ENCODE measurements around the gene PIERCE2.
"Not testable (repeated sequence)": the region's sequence is repeated elsewhere in the genome, so short reads cannot be mapped to it uniquely, and the experiment has no call there.

PIERCE2 gene, protein sequence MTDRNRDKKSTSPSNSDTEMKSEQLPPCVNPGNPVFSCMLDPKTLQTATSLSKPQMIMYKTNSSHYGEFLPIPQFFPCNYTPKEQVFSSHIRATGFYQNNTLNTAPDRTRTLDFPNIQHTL

DNA sequence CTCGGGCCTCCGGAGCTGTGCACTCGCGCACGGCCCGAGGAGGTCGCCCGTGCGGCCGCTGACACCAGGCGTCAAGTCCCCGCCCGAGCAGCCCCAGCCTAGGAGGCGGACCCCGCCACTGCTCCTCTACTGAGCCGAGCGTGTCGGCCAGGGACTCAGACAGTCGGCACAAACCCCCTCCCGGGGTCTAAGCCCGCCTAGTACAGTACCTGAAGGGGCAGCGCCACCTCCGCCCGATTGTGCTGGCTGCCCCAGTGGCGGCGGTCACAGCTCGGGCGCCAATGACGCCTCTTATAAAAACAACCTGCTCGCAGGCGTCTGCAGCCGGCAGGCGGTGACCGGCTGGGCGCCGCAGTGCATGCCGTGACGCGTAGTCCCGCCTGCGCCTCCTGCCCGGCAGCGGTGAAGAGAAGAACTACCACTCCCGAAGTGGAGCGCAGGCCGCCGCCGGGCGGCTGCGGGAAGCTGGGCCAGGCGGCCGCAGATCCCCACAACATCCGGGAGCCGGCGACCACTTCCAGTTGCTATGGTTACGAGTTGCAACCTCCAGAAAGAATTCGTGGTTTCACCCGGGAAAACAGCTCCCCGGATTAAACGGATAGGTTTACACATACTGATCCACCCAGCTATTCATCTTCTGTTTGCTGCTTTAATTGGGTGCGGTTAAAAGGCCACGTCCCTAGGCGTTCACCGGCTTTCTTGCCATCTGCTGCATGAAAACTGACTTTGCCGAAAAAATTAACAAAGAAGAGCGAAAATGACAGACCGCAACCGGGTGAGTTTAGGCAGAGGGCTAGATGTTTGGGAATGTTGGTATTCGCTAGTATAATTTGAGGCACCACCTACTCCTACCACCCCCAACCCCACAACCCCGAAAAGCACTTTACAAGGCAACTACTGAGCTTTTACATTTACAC lies at the start of gene PIERCE2, which contains the start of gene CCPG1:
TSS of gene PIERCE2 (plus strand) at position 484 of the 917 bp plus-strand sequence. CDS start at position 758, 274 bp downstream.
TSS of gene CCPG1 (minus strand) at position 348 of the 917 bp plus-strand sequence. CDS start 18,935 bp downstream, outside the sequence.
- peak; percentile 89 for DNase-seq

DNA sequence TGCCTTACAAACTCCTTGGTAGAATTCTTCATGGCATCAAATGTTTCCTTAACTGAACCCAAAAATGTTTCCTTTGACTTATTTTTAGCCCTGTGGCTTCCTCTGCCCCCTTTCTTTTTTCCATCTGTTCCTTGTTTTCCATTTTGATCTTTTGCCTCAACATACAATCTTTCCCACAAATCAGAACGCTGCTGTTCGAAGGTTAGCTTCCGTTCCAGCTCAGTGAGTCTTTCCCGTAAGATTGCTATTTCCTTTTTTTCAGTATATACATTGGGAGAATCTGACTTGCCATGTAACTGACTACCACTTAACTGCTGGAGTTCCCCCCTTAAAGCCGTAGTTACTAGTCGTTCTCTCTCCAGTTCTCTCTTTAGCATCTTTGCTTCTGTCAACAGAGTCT lies 48.0 kb upstream of the PIERCE2 start:
- no peak for DNase-seq

DNA sequence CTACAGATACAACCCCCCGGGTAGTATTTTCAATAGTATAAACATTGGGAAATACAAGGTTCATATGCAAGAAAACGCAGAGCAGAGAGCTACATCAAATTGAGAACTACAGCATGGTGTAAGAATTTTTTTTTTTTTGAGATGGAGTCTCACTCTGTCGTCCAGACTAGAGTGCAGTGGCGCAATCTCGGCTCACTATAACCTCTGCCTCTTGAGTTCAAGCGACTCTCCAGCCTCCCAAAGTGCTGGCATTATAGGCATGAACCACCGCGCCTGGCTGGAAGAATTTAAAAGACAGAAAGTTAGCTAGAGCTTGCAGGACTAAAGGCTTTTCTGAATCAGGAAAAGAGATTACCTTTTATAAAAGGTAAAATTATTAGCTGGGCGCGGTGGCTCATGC lies 47.2 kb upstream of the PIERCE2 start:
- no peak for DNase-seq

DNA sequence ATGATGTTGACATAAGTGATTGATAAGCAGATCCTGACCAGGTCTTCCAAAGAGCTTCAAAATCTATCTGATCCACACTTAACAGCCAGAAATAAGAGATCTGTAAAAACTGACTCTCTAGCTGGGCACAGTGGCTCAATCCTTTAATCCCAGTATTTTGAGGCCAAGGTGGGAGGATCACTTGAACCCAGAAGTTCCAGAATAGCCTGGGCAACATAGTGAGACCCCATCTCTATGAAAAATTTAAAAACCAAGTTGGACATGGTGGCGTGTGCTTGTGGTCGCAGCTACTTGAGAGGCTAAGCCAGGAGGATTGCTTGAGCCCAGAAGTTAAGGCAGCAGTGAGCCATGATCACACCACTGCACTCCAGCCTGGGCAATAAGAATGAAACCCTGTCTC lies 45.7 kb upstream of the PIERCE2 start:
- DNase-seq = no peak

DNA sequence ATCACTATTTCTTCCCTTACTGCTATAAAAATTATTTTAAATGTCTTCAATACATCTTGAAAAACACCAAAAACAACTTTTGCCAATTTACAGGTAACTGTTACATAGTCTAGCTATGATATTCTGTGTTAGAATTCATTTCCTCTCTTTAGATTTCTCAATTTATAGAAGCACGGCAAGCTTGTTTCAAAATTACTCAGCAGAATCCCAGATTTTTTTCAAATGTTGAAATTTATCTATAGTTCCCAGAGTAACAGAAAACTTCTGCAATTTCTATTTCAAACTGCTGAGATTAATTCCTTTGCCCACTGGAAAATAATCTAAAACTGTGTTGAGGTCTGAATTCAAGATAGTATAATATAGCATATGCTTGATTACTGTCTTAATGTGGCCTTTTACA lies 41.3 kb upstream of the PIERCE2 start:
- DNase-seq = no peak

DNA sequence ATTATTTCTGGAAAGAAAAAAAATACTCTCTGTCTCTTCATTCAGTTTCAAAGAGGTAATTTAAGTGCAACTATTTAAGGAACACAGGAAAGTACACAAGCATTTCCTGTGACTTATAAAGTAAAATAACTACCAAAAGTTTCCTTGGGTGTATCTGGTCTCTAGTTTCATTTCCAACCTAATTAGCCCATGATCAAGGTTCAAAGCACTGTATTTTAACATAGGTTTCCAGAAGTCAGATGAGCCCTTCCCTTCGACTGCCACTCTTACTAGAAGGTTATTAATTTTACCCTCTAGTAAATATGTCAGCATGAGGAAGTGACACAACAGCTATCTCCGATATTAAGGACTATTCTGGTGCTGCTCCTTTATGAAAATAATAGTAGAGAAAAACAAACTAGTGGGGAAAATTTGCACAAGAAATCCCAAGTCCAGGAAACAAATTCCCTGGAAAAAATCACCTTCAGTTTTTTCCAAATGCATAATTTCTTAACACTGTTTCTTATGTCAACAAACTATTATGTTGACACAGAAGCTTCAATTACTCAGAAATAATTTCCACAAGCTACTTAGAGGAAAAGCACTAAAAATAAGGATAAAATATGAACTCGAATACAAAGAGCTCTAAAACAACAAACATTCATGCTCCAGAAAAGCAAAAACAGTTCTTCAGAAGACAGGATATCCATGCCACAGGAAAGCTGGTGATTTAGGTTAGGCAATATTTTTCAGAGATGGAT lies 35.4 kb upstream of the PIERCE2 start:
- DNase-seq = no peak

DNA sequence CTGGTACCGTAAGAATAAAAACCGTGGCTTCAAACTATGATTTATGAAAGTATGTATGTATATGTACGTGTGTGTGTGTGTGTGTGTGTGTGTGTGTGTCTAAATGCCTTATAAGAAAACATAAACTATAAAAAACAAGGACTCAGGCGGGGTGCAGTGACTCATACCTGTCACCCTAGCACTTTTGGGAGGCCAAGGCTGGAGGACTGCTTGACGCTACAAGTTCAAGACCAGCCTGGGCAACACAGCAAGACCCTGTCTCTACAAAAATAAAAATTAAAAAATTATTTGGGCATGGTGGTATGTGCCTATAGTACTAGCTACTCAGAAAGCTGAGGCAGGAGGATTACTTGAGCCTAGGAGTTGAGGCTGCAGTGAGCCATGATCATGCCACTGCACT lies 29.2 kb upstream of the PIERCE2 start:
- no peak for DNase-seq

DNA sequence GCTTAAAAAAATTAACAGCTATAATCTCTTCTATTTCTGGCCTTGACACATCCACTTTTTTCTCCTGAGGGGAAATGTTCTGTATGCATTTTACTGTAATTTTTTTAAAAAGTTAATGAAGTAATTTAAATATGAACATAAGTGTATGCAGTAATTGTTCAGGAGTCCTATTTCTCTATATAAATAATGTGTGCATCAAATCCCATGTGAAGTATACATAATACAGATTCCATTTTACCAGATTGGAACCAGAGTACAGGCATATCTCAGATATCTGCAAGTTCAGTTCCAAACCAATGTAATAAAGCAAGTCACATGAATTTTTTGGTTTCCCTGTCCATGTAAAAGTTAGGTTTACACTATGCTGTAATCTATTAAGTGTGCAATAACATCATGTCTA lies 26.7 kb upstream of the PIERCE2 start:
- DNase-seq = no peak

DNA sequence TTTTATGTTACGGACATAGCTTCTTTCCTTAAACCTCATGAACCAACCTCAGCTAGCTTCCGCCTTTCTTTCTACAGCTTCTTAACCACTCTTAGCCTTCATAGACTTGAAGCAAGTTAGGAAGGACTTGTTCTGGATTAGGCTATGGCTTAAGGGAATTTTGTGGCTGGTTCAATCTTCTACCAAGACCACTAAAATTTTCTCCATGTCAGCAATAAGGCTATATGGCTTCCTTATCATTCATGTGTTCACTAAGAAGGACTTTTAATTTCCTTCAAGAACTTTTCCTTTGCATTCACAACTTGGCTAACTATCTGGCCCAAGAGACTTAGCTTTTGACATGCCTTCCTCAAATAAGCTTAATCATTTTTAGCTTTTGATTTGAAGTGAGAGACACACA lies 24.6 kb upstream of the PIERCE2 start:
- no peak for DNase-seq

DNA sequence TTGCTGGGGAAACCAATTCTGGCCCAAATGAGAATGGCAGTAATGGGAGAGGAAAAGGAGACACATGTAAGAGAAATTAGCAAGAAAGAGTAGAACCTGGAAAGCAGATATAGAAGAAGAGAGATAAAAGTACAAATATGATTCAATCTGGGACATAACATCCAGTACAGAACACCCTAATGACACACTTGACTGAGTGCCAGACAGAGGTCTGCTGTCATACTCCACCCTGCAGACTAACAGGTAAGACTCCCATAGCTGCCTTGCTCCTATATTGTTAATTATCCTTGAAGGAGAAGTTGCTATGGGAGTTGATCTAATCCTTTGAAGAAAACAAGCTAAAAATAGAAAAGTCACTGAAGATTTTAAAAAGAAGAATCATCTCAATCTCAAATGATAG lies 21.3 kb upstream of the PIERCE2 start:
- DNase-seq = no peak

DNA sequence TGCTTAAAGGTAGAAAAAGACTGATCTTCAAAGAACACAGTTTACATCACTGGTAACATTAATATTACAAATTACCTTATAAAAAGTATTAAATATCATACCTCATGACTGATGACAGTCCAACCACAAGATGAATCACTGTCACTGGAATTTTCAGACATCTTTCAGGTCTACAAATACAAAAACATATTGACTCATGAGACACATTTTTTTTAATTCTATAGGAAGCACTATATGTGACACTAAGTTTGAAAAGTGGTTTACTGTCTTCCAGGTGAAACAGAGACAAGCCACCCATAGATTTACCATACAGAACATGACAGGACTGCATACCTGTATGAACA lies 19.1 kb upstream of the PIERCE2 start:
- no peak for DNase-seq

DNA sequence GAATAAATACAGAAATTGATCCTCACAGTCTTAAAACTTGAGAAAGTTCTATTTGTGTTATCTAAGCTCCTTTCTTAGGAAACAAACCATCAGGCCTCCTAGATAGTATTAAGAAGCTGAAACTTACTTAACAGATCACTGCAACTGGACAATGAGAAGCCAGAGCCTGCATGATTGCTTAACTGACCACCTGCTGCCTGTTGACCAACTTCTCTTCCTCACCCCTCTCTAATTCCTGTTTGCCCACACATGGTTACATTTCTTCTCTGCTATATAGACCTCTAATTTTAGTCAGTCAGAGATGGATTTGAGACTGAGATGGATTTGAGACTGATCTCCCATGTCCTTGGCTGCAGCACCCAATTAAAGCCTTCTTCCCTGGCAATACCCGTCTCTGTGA lies 13.6 kb upstream of the PIERCE2 start:
- no peak for DNase-seq

DNA sequence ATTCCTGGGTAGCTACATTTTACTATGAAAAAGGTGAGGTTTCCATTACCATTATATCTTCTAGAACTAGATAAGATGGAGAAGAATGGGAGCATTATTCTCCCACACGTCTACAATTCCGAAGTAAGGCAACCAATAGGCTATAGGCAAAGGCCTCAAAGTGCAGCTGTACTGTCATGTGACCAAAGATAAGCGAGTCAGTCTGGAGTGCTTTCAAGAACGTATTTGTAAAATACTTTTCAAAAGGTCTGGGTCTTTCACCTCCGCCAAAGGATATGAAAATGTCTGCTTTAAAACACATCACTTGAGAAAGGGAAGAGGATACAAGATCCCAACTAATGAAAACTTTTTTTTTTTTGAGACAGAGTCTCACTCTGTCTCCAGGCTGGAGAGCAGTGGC lies 10.1 kb upstream of the PIERCE2 start:
- no peak for DNase-seq

DNA sequence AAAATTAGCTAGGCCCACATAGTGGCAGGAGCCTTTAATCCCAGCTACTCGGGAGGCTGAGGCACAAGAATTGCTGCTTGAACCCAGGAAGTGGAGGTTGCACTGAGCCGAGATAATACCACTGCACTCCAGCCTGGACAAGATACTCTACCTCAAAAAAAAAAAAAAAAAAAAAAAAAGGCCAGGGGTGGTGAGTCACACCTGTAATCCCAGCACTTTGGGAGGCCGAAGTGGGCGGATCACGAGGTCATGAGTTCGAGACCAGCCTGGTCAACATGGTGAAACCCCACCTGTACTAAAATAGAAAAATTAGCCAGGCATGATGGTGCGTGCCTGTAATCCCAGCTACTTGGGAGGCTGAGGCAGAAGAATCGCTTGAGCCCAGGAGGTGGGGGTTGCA lies 8.2 kb upstream of the PIERCE2 start:
- DNase-seq = not testable (repeated sequence)

DNA sequence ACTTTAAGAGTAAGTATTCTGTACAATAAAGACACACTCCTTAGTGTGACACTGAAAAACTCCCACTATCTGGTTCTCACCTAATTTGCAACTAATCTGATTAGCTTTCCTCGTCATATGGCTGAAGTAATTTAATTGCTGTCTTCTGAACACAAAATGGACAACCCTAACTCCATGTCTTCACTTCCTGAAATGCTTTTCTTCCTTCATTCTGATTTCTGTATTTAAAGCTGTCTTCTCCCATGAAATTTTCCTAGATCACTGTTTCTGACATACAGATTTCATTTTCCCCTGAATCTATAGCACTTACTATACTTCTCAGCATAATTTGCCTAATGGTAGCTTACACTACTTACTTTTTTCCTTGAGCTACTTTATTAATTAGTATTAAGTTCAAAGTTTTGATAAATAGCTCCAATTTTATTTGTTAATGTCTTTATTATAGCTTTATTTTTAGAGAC lies 6.5 kb upstream of the PIERCE2 start:
- DNase-seq = no peak

DNA sequence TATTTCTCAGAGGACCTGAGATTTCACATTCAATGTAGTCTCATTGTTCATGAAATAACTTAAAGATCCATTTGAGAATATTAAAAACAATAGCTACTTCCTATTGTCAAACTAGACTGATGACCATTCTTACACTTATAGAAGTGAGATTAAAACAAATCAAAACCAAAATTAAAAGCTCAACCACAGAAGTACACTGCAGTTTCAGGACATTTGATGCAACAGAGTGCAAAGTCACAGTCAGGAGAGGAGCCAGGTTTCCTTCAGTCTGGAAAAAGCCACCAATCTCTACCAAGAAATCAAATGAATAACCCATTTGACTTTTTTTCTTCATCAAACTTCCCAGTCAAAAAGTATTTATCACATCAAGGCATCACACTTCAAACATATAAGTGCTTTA lies 5.6 kb upstream of the PIERCE2 start:
- no peak for DNase-seq

DNA sequence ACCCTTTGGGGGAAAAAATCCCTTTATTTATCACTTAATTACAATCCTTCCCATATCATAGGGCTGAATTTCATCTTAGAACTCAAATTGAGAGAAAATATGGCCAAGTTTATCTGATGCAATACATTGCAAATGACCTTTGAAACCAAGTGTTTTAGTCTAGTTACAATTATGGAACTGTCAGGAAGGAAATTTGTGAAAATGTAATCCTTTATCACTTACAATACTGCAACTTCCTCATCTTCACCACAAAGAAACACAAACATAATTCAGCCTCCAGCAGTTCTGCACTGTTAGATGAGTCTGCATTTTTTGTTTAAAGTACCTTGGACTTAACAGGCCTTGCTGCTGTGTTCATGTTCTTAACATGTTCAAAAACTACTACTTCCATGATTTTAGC lies 4.8 kb upstream of the PIERCE2 start:
- no peak for DNase-seq

DNA sequence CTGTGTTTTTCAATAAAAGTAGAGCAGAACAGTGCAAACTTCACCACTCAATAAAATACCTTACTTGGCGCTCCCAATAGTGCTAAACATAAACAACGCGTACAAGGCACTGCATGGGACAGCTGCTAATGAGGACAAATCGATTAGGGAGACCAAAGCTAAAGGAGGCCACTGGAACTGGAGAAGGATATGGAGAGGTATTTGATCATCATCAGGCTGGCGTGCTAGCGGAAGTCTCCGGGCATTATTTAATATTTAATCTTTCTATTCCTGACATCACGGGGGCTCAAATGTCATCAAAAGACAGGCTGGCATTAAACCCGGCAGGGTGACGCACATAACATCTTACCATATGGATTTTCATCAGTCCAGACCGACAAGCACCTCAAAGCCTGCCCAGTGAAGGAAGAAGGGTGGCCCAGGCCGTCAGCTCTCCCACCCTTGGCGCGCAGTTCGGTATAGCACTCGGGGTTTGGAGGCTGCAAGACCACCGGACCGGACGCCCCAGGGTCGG lies 740 bp upstream of the PIERCE2 start:
- DNase-seq = no peak

DNA sequence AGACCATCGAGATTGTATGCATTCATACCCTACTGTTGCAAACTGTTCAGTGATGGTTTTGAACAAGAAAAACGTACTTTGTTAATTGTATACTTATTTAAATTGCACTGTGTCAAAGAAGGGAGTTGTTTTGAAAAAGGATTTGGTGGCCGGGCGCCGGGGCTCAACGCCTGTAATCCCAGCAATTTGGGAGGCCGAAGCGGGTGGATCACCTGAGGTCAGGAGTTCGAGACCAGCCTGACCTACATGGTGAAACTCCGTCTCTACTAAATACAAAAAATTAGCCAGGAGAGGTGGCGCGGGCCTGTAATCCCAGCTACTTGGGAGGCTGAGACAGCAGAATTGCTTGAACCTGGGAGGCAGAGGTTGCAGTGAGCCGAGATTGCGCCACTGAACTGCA lies 681 bp downstream of the PIERCE2 start:
- DNase-seq = not testable (repeated sequence)

DNA sequence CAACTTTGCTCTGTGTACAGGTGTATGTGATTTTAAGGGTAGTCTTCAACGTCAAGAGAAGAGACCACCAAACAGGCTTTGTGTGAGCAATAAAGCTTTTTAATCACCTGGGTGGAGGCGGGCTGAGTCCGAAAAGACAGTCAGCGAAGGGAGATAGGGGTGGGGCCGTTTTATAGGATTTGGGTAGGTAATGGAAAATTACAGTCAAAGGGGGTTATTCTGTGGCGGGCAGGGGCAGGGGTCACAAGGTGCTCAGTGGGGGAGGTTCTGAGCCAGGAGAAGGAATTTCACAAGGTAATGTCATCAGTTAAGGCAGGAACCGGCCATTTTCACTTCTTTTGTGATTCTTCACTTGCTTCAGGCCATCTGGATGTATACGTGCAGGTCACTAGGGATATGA lies 9.4 kb downstream of the PIERCE2 start:
- DNase-seq = not testable (repeated sequence)

DNA sequence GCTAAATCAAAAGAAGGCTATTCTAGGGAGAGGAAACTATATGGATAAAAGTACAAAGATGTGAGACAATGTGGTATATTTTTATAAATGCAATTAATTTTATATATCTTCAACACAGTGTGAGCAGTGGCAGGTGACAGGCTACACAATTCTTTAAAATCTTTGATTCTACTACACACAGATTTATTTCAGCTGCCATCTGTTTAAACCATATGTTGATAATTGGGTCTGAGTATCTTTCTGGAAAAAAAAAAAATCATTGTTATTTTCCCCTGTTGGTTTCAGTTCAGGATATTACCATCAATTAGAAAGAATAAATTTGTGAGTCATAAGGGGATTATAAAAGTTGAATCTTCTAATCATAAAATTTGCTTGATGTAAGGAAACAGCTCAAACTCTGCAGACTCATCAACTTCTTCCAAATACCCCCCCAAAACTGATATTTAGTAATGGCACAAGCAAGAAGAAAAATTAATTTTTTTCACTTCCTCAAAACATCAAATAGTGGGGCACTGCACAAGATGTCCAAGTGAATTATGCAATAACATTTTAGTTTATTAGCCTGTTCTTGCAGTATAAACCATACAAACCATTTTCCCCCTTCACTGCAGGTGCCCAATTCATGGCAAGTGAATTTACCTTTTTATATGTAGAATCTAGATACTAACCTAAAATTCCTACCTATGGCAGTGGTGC lies 12.0 kb downstream of the PIERCE2 start:
- no peak for DNase-seq

DNA sequence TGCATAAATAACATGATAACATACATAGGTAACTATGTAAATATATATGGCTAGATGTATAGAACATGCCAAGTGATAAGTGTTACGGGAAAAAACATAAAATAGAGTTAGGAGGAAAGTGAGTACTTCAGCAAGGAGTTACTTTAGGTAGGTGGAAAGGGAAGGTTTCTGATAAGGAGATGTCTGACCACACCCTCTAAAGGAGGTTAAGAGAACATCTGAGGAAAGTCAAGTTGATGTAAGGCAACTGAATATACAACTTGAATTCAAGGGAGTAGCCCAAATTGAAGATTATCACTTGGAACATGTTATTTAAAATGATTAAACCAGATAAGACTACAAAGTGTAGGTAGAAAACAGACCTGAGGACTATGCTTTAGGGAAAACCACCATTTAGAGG lies 13.8 kb downstream of the PIERCE2 start:
- DNase-seq = no peak
